NCI-H748 treated with DMSO at 0.1 percent for 48 hours (cell line): ENCODE data around the gene HADHB.
"Not testable (repeated sequence)": the region's sequence is repeated elsewhere in the genome, so short reads cannot be mapped to it uniquely, and the experiment has no call there.

Experiments
- DNase-seq: peaks from one replicate; lab custom pipeline; 2025; lab: John Stamatoyannopoulos, UW

The HADHB gene

DNA sequence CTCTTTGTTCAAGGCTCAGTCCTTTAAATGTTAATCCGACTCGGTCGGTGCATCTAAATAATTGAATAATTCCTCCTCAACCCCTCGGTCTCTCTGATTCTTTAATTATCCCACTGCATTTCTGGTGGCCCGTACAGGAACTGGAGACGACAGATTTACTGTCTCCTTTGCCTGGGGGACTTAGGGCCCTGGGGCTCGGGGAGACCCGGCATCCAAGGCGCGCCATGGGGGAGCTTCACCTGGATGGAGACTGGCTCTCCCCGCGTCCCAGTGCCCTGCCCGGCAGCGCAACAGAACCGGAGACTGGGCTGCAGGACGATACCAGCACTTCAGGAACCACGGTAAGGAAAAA, 53.5 kb downstream of the HADHB start:
- DNase-seq, result no peak

DNA sequence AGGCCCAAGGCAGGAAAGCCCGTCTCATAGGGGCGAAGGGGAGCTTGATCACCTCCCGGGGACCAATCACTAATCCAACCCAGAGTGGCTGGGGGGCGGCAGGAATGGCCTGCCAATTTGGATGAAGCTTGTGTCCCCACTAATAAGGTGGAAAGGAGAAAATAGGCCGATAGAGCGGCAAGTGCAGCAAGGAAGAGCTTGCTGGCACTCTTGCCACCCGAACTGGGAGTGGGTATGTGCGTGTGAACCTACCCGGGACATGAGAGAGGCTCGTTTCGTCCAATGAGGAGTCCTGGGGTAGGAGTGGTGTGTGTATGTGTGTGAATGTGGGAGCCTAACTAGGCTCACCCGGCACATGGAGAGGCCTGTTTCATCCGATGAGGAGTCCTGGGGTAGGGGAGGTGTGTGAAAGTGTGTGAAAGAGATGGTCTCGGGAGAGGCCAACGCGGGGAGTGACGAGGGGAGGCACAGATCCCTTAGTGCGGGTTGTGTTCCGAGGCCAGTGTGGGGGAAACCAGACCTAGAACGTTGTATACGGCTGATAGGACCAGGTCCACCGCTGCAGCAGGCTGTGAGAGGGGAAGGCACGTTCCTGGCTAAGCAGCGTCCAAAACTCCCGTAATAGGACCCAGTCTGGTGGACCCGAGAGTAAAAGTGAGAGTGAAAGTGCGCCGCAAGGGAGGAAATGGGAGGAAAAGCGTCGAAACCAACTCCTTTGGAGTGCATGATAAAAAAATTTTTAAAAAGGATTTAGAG, 54.1 kb downstream of the HADHB start:
- DNase-seq, result no peak

DNA sequence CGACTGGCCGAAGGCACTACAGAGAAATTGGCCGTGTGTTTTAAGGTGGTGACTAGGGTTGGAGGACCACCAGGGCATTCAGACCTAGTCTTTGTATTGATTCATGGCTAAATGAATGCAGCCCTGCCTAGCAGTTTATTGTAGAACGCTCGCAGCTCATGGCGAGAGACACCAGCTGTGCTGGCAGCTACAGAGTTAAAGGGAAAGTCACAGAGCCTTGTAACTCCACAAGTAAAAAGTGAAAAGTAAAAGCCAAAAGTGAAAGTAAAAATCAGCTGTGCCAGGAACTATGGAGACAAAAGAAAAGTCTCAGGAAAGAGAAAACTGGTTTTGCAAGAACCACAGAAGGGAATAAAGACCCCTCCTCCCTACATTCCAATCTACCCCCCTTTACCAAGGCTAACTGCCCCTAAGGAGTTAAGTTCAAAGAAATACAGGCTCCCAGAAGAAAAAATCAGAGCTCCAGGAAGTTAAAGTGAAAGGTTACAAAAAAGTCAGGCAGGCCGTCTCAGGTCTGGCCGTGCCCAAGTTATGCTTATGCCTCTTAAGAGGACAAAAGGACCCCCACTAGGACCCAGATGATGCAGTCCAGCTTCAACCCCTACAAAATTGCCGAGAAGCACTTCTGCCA, 54.8 kb downstream of the HADHB start:
- DNase-seq, result no peak

DNA sequence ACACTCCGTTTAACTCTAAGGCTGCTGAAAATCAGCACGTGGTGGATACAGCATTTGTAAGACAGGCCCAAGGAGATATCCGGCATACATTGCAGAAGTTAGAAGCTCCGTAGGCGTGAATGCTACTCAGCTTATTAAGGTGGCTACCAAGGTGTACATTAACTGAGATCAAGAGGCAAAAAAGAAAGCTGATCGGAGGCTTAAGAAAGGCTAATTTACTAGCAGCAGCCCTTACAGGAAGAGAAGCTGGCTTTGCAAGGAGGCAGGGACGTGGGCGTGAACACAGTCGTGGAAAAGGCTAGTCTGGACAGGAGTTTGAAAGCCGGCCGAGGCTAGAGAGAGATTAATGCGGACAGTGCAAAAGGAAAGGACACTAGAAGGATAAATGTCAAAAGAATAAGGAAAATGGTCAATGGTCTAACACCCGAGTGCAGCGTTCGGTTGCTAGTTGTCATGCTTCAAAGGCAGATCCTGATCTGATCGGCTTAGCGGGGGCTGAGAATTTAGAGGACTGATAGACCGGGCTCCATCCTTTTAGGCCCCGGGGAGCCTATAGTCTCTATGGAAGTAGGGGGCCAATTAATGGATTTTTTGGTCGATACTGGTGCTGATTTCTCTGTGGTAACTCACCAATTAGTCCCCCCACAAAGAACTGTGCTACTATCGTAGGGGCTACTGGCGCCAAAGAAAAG, 55.6 kb downstream of the HADHB start:
- DNase-seq, result no peak

DNA sequence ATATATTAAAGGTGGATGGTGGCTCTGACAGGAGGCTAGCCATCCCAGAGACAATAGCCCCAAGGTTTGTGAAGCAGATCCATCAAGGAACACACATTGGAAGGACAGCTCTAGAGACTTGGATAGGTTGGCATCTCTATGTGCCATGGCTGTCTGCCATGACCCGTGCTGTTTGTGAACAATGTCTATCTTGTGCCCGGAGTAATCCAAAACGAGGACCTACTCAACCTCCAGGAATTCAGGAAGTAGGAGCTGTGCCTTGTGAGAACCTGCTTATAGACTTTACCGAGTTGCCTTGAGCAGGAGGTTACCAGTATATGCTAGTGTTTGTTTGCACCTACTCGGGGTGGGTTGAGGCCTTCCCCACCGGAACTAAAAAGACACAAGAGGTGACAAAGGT, 58.1 kb downstream of the HADHB start:
- no peak for DNase-seq

DNA sequence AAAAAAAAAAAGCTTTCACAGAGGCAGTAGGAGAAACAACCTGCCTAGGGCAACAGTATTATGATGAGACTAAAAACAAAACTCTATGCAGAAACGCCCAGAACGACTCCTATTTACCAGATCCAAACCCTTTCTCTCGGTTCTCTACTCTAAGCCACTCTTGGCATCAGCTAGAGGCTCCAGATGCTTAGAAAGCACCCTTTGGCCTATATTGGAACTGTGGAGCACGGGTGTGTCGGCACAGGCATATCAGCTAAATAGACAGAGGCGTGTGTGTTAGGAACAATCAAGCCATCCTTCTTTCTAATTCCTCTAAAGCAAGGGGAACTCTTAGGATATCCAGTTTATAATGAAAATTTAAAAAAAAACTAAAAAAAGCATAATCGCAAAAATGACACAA, 60.4 kb downstream of the HADHB start:
- DNase-seq, result not testable (repeated sequence)

DNA sequence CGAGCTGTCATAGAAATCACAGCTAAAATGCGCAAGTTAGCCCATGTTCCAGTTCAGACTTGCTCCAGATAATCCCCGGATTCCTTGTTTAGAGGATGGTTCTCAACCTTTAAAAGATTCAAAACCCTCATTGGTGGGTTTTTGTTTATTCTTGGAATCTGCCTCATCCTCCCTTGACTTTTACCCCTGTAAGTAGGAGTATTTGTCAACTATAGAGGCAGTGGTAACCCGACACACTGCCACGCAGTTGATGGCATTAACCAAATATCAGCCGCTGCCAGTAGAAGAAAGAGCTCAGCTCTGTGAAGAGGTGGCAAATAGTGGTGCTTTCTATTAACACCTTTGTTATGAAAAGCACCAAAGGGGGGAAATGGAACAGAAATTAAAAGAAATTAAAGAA, 60.8 kb downstream of the HADHB start:
- no peak for DNase-seq

DNA sequence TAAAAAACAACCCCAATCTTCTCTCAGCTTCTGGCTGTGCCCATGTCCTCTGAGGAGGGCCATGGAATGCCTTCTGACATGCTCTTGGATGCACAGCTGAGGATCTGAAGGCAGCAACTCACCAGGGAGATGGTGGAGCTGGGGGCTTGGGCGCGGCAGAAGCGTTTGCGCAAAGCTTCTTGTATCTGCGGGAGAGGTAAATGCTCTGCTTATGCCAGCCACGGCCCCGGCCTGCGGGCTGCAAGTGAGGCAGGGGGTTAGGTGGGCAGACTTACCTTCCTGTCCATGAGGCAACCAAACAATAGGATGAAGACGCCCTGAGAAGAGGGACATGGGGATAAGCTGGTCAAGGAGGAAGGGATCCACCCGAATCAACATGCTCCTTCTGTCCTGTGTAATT, 65.2 kb downstream of the HADHB start:
- DNase-seq, result no peak

DNA sequence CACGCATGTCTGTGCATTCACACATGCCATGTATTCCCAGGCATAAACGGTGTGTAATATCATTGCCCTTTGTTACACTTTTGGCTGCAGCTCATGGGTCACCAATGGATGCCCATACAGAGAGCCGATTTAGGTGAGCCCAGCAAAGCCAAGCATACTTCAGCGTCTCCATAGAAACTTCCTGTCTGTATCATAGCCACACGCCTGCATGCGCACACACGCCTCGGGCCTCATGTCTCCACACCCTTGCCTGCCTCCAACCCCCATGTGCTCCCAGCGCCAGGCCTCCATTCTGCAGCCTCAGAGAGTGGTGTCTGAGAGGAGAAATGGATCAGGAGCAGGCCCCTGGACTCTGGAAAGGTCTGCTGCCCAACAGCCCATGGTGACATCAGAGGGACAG, 67.7 kb downstream of the HADHB start:
- no peak for DNase-seq

DNA sequence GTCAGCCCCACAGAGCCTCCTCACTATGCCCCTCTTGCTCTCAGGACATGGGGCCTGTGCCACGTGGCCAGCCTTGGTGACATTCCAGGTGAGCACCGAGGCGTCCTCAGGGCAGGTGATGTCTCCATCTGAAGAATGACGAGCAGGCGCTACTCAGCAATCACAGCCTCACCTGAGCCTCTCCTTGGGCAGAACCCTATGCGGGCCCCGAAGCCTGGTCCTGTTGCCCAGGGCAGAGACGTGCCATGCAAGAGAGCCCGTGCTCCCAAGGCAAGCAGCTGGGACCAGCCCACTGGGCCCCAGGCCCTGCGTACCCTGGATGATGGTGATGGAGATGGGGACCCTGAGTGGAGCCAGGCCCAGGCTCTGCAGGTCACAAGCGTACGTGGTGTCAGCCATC, 68.7 kb downstream of the HADHB start:
- DNase-seq, result no peak

DNA sequence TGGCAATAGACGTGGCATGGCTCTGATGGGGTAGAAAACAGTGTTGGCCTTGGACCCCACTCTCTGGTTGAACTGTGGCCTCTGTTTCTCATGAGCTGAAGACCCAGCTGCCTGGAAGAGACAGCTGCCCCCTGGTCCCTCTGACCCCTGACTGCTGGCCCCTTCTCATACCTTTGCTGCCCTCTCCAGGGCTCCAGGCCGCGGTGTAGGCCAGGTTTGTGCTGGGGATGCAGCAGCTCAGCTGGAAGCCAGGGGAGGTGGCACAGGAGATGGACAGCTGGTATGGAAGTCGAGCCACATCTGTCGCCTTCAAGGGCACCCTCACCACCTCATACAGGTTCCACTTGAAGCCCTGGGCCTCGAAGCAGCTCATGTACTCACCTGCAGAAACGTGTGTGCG, 69.5 kb downstream of the HADHB start:
- DNase-seq, result no peak

DNA sequence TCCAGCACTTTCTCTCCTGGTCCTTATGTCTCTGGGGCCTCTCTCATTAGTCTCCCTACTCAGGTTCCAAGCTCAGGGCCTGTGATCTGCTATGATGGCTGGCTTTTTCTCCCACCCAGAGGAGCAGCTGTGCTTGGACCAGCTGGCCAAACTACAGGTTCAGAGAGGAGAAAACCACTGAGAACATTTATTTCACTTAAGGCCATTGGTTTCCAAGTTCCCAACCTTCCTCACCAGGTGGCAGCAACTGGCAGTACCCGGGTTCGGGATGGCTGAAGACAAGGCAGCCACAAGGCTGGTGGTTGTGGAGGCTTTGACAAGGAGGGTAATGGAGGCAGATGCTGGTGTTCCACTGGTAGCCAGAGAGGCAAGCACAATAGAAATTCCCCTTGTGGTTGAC, 71.3 kb downstream of the HADHB start:
- no peak for DNase-seq

DNA sequence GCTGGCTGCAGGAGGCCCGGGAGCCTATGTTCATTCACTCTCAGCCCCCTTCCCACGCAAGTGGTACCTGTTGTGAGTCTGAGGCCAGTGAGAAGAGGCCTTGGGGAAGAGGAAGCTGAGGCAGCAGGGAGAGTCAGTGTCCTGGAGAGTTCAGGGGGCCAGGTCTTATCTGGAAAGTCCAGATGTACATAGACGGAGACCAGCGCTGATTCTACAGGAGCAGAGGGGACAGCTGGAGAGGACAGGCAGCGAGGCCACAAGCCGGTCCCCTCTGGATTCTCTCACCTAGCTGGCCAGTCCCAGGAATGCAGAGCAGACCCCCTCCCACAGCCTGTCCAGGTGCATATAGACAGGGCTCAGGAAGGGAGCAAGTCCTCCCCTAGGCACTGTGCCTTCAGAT, 72.1 kb downstream of the HADHB start:
- no peak for DNase-seq

DNA sequence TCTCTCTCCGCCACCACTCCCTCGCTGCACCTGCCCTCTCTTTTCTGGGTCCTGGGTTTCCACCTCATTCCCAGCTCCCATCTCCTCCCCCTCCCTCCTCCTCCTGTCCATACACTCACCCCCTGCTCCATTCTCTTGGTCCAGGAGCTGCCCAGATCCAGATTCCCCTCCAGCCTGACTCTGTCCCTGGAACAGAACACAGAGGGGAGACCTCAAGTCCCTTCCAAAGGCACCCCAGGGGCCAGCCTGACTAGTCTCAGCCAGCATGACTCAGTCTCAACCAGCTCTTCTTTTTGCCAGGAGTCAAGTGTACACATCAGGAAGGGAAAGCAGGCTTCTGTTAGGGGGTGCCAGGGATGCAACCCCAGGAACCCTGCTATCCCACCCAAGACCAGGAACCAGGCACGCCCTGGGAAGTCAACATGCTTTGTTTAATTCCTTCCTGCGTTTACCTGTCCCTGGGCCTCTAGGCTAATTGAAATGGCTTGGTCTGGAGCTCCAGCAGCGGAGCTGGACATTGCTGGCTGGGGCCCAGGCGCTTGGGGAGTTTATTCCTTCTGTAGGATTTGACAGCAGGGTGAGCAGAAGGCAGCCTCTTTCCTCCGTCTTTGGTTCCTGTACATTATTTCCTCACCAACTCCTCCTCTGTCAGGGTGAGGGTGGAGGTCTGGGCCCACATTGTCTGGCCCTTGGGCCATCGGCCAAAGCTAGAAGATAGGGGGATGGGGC, 72.8 kb downstream of the HADHB start:
- DNase-seq, result no peak

DNA sequence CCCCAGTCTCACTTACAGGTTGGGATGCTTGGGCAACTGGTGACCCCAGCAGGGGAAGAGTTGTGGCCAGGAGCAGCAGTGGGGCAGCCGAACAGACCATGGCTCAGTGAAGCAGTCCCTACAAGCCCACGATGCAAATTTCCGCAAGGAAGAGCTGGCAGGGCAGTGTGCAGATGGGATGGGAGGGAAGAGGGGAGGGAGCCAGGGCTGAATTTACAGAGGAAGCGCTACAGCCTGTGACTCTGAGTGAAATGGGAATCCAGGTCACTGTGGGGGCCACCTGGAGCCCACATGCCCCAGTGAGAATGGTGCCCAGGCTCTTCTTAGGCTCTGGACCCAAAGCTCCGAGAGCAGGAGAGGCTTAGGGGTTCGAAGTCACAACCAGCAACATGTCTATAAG, 74.2 kb downstream of the HADHB start:
- DNase-seq, result no peak

DNA sequence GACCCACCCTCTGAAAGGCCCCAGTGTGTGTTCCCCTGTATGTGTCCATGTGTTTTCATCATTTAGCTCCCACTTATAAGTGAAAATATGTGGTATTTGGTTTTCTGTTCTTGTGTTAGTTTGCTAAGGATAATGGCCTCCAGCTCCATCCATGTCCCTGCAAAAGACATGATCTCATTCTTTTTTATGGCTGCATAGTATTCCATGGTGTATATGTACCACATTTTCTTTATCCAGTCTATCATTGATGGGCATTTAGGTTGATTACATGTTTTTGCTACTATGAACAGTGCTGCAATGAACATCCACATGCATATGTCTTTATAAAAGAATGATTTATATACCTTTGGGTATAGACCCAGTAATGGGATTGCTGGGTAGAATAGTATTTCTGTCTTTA, 79.7 kb downstream of the HADHB start:
- DNase-seq, result not testable (repeated sequence)

DNA sequence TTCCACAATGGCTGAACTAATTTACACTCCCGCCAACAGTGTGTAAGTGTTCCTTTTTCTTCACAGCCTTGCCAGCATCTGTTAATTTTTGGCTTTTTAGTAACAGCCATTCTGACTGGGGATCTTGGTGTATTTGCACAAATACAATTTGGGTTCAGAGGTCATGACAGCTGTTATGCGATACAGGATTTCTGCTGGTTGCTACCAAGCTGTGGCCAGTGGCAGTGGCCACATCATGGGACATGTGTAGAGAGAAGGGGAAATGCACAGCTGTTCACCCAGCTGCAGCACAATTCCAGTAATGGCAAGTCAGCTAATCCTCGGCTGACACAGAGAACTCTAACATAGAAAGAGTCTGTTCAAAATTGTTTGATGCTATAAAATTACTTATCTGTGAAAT, 80.2 kb downstream of the HADHB start:
- DNase-seq, result no peak

DNA sequence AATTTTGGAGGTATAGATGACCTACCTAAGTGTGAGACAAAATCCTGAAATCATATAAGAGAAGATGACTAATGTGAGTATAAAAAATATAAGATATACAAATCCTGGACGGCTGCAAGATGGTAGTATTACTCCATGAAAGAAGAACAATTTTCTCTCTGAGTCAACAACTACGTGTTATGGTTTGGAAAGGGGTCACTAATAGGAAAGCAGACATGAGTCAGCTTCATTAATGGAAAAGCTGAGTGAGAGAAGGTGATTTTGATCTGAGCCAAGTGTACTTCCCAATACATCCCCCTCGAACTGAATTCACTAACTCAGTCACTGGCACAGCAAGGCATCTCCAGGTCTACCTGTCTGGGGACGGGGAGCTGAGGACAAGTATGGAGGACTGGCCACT, 81.1 kb downstream of the HADHB start:
- DNase-seq, result no peak

DNA sequence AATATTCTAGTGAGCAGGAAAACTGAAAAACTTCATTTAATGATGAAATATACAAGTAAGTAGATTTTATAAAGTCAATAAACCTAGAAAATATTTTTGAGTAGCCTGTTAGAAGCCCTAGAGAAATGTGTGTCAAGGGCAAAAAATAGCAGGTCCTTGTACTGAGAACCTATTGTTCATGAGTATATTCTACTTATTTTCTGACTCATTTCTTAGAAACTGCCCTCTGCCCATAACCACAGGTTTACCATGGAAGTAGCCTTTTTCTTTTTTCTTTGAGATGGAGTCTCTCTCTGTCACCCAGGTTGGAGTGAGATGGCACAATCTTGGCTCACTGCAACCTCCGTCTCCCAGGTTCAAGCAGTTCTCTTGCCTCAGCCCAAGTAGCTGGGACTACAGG, 81.8 kb downstream of the HADHB start:
- DNase-seq, result no peak

DNA sequence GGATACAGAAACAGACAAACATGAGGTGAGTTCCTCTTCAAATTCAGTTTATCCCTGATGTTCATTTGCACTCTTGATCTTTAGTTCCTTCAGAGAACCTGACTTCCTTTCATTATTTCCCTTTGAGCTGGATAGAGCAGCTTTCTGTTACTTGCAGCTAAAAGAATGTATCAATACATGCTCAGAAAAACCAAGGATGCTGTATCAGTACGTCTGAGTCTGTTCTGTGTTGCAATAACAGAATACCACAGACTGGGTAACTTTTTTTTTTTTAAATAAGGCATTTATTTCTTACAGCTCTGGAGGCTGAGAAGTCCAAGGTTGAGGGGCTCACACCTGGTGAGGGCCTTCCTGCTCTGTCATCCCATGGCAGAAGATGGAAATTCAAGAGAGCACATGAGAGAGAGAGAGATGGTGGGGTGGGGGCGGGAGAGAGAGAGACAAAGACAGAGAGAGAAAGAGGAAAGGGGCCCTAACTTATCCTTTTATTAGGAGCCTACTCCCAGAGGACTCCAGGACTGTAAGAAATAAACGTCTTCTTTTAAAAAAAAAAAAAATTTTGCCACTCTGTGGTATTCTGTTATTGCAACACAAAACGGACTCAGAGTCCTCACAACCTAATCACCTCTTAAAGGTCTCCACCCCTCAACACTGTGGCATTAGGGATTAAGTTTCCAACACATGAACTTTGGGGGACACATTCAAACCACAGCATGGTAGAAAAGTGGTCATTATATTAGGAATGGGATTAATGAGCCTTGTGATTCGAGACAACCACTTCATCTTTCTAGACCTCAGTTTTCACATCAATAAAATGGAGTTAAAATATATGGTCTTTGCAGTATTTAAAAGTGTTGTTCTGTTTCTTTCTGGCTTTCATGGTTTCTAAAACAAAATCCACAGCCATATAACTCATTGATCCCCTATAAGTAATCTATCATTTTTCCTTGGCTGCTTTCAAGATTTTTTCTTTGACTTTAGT, 82.8 kb downstream of the HADHB start:
- no peak for DNase-seq

DNA sequence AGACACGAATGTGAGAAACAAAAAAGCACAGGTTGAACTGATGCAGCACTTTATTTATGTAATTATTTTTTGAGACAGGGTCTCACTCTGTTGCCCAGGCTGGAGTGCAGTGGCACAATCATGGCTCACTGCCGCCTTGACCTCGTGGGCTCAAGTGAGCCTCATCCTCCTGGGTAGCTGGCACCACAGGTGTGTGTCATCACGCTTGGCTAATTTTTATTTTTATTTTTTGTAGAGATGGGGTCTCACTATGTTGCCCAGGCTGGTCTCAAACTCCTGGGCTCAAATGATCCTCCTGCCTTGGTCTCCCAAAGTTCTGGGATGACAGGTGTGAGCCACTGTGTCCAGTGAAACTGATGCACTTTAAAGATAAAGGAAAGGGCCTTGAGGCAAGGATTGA, 84.3 kb downstream of the HADHB start:
- not testable (repeated sequence) for DNase-seq

DNA sequence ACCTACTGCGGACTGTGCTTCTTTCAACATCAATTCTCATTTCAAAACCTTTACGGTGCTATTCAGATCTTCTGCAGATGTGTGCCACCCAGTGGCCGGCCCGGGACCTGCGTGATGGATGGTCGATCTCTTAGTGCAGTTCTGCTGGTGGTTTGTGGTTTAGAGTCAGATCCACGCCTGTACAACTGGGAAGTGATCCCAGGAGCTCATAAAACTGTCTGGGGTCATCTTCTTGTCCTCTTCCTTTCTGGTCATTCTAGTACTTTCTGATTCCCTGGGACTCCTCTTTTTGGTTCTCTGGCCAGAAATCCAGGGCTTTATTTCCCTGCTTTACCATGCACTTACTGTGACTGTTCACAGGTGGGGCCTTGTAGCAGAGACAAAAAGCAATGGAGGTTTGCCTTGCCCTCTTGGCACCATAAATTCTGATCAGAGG, 85.4 kb downstream of the HADHB start:
- DNase-seq, result peak; percentile 66
